ENCODE data around the gene KIAA1755.

DNA sequence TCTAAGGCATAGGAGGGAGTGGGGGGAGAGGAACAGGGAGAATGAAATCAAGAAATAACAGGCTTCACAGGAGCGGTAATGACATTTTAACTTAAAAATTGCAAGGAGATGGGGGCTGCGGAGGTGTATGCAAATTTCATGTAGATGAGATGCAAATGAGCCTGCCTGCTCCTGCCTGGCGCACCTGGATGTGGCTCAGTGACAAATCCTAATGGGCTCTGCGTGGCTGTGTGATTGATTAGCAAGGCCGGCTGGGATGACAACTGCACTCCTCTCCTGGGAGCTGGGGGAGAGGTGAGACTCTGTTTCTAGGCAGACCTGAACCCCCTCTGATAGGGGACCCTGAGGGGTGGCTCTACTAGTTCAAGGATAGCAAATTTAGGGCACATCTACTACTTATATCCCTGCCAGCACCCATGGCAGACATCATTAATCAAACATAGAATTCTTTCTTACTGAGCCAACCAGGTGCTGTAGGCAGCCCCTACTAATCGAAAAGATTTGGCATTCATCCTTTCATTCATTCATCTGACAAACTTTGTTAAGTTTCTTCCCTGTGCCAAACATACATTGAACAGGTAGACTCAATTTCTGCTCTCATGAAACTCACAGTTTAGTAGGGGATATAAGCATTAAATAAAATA, 57.1 kb downstream of the KIAA1755 start:
- TF ChIP-seq CTCF (IDR thresholded peaks at IDR 0.05) = no peak
- no peak for TF ChIP-seq ZFX (IDR thresholded peaks at IDR 0.05; ENCODE audit: borderline replicate concordance)
